Breast epithelium (tissue), 3 donors: ENCODE results near the gene ITGA3.

Experiments used
- POLR2A ChIP-seq: fragments of 450-650 bp; IDR thresholded peaks from one replicate; pipeline ENCODE4 v1.6.1; 2016; ENCODE audit warnings: antibody characterized with exemption, mild to moderate bottlenecking, moderate library complexity
- TF ChIP-seq, protein P1 (sequence below), 3 donors: fragments of 450-650 bp; IDR thresholded peaks; one replicate each; pipeline ENCODE4 v1.5.1; 2016 to 2017; ENCODE audit warnings: antibody characterized with exemption in 3 of 3, mild to moderate bottlenecking in 3 of 3, moderate library complexity in 3 of 3

DNA sequence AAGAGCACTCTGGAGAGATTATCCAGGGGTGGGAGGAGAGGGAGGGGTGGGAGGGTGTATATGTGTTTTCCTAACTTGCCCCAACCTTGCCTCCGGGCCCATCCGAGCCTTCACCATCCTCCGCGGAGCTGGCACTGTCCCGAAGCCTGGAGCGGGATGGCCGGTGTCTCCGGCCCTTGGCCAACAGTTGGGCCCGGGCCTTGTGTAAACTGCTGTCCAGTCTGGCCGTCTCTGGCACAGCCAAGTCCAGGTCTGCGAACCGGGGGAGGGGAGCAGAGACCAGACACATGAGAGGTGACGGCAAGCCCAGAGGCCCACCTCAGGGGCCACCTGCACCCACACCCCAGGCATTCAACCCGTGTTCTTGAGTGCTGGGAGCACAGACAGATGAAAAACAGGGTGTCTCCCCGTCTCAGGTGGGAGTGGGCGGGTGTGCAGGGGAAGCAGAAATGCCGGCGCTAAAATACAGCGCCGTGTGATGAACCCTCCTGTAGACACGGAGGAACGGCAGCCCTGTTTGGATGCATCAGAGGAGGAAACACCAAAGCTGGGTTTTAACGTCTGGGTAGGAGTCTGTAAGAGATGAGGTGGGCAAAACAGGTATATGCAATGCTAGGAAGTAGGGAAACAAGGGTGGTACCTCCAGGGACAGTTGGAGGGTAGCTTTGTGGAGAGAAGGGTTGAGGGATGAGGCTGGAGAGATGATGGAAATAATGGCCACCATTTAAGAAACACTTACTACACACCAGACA, 62.3 kb downstream of the ITGA3 start:
- TF ChIP-seq, protein P1, sequence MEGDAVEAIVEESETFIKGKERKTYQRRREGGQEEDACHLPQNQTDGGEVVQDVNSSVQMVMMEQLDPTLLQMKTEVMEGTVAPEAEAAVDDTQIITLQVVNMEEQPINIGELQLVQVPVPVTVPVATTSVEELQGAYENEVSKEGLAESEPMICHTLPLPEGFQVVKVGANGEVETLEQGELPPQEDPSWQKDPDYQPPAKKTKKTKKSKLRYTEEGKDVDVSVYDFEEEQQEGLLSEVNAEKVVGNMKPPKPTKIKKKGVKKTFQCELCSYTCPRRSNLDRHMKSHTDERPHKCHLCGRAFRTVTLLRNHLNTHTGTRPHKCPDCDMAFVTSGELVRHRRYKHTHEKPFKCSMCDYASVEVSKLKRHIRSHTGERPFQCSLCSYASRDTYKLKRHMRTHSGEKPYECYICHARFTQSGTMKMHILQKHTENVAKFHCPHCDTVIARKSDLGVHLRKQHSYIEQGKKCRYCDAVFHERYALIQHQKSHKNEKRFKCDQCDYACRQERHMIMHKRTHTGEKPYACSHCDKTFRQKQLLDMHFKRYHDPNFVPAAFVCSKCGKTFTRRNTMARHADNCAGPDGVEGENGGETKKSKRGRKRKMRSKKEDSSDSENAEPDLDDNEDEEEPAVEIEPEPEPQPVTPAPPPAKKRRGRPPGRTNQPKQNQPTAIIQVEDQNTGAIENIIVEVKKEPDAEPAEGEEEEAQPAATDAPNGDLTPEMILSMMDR (IDR thresholded peaks at IDR 0.05), result no peak
- TF ChIP-seq POLR2A, result no peak
